ENCODE measurements around the gene CTNNA2.

CTNNA2 gene

GRCh38 chr2:79512442-79513401 is at the start of gene CTNNA2:
CTNNA2 (plus strand) TSS chr2:79513051.
- DNase-seq (ENCODE audit: low read depth) = no peak

- DNase-seq (ENCODE audit: low read depth) = no peak
These were observed 25.5 kb upstream of the CTNNA2 start for GRCh38 chr2:79487399-79487798.

DNA sequence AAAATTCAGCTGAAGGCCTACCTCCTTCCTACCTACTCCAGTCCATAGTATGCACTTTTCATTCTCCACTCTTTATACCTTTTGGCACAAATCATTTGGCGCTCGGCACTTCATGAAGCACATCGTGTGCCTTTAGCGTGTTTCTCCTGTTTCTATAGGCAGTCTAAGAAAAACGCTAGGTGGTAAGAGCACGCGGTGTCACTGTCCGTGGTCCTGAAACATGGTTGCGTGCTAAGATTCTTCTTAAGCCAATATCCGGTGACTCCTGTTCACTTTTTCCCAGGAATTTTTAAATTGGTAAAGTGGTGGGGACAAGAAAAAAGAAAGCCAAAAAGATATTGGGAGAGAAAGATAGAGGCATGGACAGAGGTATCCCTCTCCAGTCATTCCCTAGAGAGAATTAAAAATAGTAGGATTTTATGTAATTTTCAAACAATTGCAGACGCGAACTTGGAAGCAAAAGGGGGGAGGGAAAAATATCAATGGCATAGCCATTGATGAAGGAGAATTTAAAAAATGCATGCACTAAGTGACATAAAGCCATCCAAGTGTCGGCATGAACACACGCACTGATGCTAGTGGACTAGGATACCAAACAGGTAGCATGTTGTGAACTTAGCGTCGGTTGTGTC is 1.4 kb upstream of the CTNNA2 start:
- no peak for DNase-seq (ENCODE audit: low read depth)

GRCh38 chr2:79513711-79514110 is 860 bp downstream of the CTNNA2 start:
- DNase-seq (ENCODE audit: low read depth) = no peak

DNA sequence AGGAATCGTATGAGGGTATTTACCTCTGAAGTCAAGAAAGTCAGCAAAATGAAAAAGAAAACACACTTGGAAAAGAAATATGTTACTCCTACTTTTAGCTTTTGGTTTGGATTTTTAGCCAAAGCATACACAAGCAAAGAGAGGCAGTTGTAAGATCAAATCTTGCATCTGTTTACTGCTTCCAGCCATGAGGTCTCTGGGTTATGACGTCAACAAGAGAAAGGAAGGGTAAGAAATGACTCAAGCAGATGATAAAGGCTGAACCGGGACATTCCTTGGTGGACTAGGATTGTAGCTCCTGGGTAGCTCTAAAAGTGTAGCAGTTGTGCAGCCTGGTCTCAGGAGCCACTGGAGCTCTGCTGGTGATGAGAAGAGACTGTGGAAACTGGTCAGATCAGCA is 16.8 kb downstream of the CTNNA2 start:
- DNase-seq (ENCODE audit: low read depth) = no peak

DNA sequence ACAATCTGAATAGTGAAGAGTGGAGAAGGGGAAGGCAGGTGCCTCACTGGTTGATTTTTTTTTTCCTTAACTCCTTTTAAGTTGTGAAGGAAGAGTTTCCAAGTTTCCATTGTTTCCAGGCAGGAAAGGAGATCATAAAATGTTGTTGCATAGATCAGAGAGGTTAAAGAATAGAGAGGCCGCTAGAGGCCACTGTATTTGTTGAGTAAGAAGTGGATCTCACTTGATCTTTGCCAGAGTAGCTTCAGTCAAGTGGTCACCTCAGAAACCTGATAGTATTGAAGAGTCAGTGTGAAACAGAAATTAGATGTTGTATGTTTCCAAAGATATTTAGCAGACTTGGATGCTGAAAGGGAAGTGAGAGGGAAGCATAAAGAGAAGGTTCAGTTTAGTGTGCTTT is 17.6 kb downstream of the CTNNA2 start:
- no peak for DNase-seq (ENCODE audit: low read depth)

GRCh38 chr2:79547568-79547967 is 34.7 kb downstream of the CTNNA2 start:
- no peak for DNase-seq (ENCODE audit: low read depth)

GRCh38 chr2:79552653-79553052 is 39.8 kb downstream of the CTNNA2 start:
- no peak for DNase-seq (ENCODE audit: low read depth)

GRCh38 chr2:79554899-79555298 is 42.0 kb downstream of the CTNNA2 start:
- DNase-seq (ENCODE audit: low read depth) = no peak

- DNase-seq (ENCODE audit: low read depth) = no peak
These were observed 51.2 kb downstream of the CTNNA2 start for GRCh38 chr2:79564065-79564464.

DNA sequence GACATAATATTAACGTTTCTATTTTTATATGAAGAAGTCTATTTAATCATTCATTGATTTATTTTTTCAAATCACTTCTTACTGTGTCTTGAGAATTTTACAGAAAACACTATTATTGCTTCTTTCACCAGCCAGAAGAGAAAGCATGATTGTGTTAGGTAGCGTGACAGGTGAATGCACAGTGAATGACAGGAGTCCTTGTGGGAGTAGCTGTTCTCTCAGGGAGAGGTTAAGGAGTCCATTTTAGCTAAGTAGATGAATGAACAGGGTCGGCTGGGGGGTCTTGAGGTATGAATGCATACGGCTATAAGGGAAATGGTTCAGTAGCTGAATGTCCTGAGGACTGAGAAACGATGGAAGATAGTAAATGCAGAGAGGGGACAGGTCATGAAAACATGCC is 56.2 kb downstream of the CTNNA2 start:
- no peak for DNase-seq (ENCODE audit: low read depth)

DNA sequence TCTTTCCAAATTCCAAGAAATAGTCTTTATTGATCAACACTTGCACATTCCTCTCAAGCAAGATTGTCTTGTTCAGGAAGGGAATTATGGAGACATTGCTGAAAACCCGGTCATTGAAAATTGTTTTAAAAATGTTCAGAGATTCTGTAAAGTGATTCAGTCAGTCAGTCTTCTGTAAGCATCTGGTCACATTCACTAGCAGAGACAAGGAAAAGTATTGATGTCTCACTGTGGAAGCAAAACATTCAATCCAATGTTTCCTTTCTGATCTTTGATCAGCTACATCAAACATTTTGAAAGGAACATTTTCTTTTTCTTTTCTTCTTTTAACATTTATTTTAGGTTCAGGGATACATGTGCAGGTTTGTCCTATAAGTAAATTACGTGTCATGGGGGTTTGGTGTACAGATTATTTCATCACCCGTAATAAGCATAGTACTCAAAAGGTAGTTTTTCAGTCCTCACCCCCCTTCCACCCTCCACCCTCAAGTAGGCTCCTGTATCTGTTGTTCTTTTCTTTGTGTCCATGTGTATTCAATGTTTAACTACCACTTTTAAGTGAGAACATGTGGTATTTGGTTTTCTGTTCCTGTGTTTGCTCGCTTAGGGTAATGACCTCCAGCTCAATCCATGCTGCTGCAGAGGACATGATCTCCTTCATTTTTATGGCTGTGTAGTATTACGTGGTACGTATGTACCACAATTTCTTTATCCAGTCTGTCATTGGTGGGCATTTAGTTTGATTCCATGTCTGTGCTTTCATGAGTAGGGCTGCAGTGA is 61.2 kb downstream of the CTNNA2 start:
- no peak for DNase-seq (ENCODE audit: low read depth)

DNA sequence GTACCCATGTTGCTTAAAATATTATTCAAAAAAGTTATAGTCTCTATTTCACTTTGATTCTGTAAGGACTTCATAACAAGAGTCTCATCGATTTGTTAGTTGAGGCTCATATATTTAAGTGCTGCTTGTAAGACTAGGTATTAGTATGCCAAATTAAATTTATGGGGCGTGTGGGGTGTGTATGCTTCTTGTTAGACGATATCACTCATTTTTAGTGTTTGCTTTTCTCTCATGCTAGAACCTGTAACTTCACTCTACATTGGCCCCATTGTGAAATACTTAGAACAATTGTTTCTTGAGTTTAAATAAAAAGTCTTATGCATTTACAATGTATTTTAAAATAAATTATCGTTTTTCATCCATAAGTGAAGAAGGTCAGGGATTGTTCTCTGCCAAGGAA is 63.6 kb downstream of the CTNNA2 start:
- no peak for DNase-seq (ENCODE audit: low read depth)

DNA sequence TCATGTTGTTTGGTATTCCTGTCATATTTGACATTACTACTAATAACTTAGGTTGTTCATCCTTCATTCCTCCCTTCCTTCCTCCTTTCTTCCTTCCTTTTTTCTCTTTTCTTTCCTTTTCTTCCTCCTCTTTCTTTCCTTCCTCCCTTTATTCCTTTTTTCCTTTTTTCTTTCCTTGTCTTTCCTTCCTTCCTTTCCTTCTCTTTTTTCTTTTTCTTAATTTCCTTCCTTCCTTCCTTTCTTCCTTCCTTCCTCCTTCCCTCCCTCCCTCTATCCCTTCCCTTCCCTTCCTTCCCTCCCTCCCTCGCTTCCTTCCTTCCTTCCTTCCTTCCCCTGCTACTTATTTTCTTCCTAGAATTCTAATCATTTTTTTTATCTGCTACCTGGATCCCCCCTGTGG is 66.1 kb downstream of the CTNNA2 start:
- no peak for DNase-seq (ENCODE audit: low read depth)

DNA sequence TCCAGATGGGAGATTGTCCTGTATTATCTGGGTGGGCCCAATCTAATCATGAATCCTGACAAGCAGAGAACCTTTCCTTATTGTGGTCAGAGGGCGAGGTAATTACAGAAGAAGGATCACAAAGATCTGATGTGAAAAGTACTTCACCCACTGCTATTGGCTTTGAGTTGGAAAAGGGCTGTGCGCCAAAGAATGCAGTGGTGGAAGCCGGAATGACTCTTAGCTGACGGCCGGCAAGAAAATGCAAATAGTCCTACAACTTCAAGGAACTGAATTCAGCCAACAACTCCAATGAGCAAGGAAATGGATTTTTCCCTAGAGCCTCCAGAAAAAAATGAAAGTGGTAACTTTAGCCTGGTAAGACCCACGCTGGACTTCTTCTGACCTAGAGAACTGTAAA is 67.3 kb downstream of the CTNNA2 start:
- no peak for DNase-seq (ENCODE audit: low read depth)

GRCh38 chr2:79585701-79586433 is 73.0 kb downstream of the CTNNA2 start:
- peak; percentile 74 for DNase-seq (ENCODE audit: low read depth)

DNA sequence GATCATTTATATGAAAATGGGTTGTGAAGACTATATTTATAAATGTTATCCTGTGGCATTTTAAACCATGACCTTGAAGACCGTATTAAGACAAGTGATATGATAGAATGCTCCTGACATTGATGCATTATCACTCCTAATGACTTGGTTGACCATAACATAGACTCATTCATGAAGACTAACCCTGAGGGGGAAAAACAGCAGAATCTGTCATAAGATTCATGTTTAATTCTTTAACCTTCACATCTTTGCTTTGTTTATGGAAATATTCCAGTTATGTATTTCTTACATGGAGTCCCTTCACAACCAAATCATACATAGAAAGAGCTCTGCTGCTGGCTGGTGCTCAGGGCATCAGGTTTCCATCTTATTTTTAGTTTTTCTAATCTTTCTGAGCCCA is 78.4 kb downstream of the CTNNA2 start:
- DNase-seq (ENCODE audit: low read depth) = no peak

DNA sequence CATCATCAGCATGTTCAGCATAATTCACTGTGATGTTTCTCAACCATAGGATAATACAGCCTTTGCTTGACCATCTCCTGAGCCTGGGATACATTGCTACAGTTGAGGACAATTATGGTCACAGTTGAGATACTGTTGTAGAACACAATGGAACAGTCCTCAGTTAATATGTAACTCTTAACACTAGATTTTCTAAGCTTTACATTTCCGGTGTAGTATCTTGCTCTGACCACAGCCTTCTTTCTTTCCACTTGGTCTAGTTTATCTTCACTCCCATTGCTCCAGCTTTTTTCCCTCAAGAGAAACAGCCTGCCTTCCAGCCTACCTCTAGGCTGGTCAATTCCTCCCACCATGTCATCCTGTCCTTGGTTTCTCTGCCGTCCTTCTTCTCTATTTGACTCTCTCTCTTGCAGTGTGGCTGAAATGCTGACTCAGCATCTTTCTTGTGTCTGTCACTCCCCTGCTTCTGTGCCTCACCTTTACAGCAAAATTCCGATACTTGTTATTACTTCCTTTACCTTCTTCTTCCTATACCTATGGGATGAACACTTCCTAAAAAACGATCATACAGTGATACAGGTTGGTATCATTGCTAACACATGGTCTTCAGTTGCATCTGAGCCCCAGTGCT is 80.5 kb downstream of the CTNNA2 start:
- no peak for DNase-seq (ENCODE audit: low read depth)

DNA sequence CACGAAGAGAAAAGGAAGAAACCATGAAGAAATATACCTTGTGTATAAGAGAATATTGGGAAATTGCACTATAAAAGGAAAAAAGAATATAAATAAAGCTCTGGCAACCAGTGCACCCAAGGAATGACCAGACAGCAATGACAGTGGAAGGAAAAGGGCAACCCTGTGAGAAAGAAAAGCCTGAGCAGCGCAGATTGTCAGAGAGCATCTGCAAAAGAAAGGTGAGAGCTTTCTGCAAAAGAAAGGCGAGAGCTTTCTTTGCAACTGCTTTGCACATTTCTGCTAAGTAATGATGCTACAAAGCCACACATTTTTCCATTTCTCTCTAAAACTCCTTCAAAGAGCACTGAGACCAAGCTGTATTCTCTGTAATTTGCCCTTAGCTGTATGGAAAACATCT is 83.6 kb downstream of the CTNNA2 start:
- no peak for DNase-seq (ENCODE audit: low read depth)

GRCh38 chr2:79604748-79605147 is 91.9 kb downstream of the CTNNA2 start:
- no peak for DNase-seq (ENCODE audit: low read depth)

DNA sequence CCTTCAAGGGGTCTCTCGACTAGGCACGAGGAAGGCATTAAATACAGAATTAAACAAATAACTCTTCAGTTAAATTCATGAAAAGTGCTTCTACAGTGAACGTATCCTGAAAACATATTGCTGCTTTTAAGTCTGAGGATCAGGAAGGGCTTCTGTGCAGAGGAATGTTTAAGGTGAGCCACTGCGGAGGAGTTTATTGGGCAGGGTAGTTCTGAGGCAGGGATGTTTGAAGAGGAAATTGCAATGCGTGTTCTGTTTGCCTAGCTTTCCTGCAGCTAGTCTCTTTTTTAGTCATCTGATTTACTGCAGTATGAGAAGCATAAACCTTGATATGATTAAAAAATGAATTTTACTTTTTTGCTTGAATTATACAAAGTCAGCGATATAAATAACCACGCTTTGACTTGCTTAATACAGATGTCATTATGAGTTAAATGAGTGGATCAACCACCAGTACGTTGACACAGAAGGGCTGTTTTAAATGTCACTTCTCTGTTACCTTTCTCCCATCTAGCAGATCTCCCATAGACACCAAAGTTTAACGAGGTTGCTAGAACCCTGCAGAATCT is 98.7 kb downstream of the CTNNA2 start:
- no peak for DNase-seq (ENCODE audit: low read depth)

Data from GM04503 (cell line).